Measurements from ENCODE around the gene SBF2. TPM values are rescaled to one million over a fixed set of nuclear protein-coding genes. Genes with fewer than 3 reads are reported as not detected.

Gene SBF2
- total and polyA plus RNA-seq, 9 of the 15 experiments (the other 6 are each of a cell fraction or from before 2014, with no cell fraction given): 0.80 to 9.5 (median 5.0) TPM

- Histone ChIP-seq H3K36me3 (ENCODE audit: control insufficient read depth, insufficient read depth, low read length) (no peaks in the 10 kb centered on the region), H3K27me3 (ENCODE audit: control insufficient read depth in 2 of 2, insufficient read depth in 2 of 2, low read length in 2 of 2) (no peaks in the 10 kb centered on the region), H4K20me1 (replicated peaks; ENCODE audit: control insufficient read depth, insufficient read depth, low read length) (no peaks in the 10 kb centered on the region), H3K4me3 (no peak overlapping the region), H3K9me3 (replicated peaks; ENCODE audit: control insufficient read depth, insufficient read depth, low read depth, low read length) (no peaks in the 10 kb centered on the region), H3K4me1 (replicated peaks in 1 of 2; ENCODE audit: control insufficient read depth in 2 of 2, insufficient read depth in 2 of 2, low read length in 2 of 2) (peaks cover 7 to 40% of the 10 kb centered on the region in 2 experiments; a peak in 2 of 5 replicates), H3K9me1 (ENCODE audit: control insufficient read depth, insufficient read depth, low read length) (no peaks in the 10 kb centered on the region), H2AFZ (ENCODE audit: low read depth, low read length) (no peak overlapping the region), H3K9ac (ENCODE audit: insufficient read depth in 1 of 2, low read depth in 2 of 2, low read length in 2 of 2) (no peak overlapping the region; a peak in 1 of 4 replicates), H3K4me2 (ENCODE audit: insufficient read depth, low read length) (no peak overlapping the region), H3K27ac (ENCODE audit: extremely low read depth, low read depth, low read length) (no peak overlapping the region), H3K79me2 (ENCODE audit: control insufficient read depth, insufficient read depth, low read length) (no peaks in the 10 kb centered on the region)
- TF ChIP-seq ZNF280B (CRISPR knock-in tag; IDR thresholded peaks at IDR 0.05): no peak
- no peak for TF ChIP-seq ZNF318 (IDR thresholded peaks at IDR 0.05; ENCODE audit: borderline replicate concordance in 1 of 2, low read depth in 1 of 2)
- TF ChIP-seq MCM5 (IDR thresholded peaks at IDR 0.05; ENCODE audit: low read depth): no peak
- intact Hi-C loops (cut with micrococcal nuclease): no loop called here
- 74% methylated on average over 3 of the region's 3 CpGs for WGBS (ENCODE audit: insufficient coverage, low coverage, missing lambda C conversion rate)
- DNase-seq (ENCODE audit: extremely low read depth in 1 of 4, low spot score in 3 of 4) (no peak), ATAC-seq (no peak), FAIRE-seq (no peak)
- ChIA-PET POLR2A (interaction anchor here (0.8 to 2.3 kb wide), 3 partner anchors 9 to 211 kb away, joined by 3 to 8 read pairs (median 3); no protein-coding TSS in a partner anchor), CTCF (ENCODE audit: low intra/inter-chr PET ratio) (no interaction called here)
- in situ Hi-C loops (cut with MboI): no loop called here
- no TSS peak for BruUV-seq (replicated peaks)
These were observed 506.0 kb downstream of the SBF2 start for GRCh38 chr11:9787981-9788521.
